AG04450 (cell line): ENCODE results near the gene CDC25A. TPM values are rescaled to one million over a fixed set of nuclear protein-coding genes. Genes with fewer than 3 reads are reported as not detected.

ENCODE experiments used
- CTCF ChIA-PET: fragments of 300-600, 350-600 bp; formaldehyde crosslinking; extraction: SDS; loops from one replicate; lab custom pipeline; 2022; ENCODE audit warnings: antibody characterized with exemption, inconsistent platforms; lab: Charles Lee
- POLR2A ChIA-PET: fragments of 350-600 bp; formaldehyde crosslinking; extraction: SDS; loops from one replicate; lab custom pipeline; 2021; ENCODE audit warnings: antibody characterized with exemption, inconsistent platforms; lab: Yijun Ruan, JAX
- DNase-seq: peaks from one replicate; pipeline ENCODE4 v3.0.0-alpha.2; 2011; ENCODE audit warnings: low read depth, low spot score
- H3K27ac ChIP-seq: one replicate; pipeline ENCODE4 v1.5.1; 2012; ENCODE audit warnings: low read depth, low read length, control low read depth
- H3K27me3 ChIP-seq: one replicate; pipeline ENCODE4 v1.6.0; 2012; ENCODE audit warnings: low read length; ENCODE audit not compliant: control insufficient read depth, insufficient read depth
- H3K4me3 ChIP-seq: 2 replicates; pipeline ENCODE4 v1.5.1; 2011; ENCODE audit warnings: mild to moderate bottlenecking, low read depth, low read length, control low read depth
- H3K9me3 ChIP-seq: 2 replicates; pipeline ENCODE4 v1.5.1; 2012; ENCODE audit warnings: low read length; ENCODE audit not compliant: control insufficient read depth, insufficient read depth
- CTCF ChIP-seq: IDR thresholded peaks from 2 replicates; pipeline ENCODE4 v1.5.1; 2011; ENCODE audit warnings: low read depth, low read length, control low read depth, inconsistent platforms
- polyA plus RNA-seq: library from polyadenylated mRNA; depleted of rRNA; stranded (reverse); fragments of >200 nt; gene quantifications from 2 replicates; pipeline ENCODE4 v1.2.3, GENCODE V29; 2011

Gene CDC25A
- polyA plus RNA-seq, 1 experiment: 2.1 TPM

- no peak for TF ChIP-seq CTCF
- CTCF ChIA-PET: interaction anchor here (2.3 kb wide), 1 partner anchor 16 kb away, joined by 8 read pairs; no protein-coding TSS in a partner anchor
- Histone ChIP-seq H3K27ac (no peak overlapping the region), H3K9me3 (peaks cover 10% of the 10 kb centered on the region), H3K27me3 (no peaks in the 10 kb centered on the region), H3K4me3 (no peak overlapping the region)
- DNase-seq: no peak
- POLR2A ChIA-PET: no interaction called here
Observed at GRCh38 chr3:48142316-48142870, 45.8 kb downstream of the CDC25A start.

GRCh38 chr3:48141604-48142137 lies 46.5 kb downstream of the CDC25A start:
- POLR2A ChIA-PET: interaction anchor here (0.5 kb wide), 1 partner anchor 80 kb away, joined by 4 read pairs; no protein-coding TSS in a partner anchor
- no peak for DNase-seq
- CTCF ChIA-PET: interaction anchor here (2.3 kb wide), 1 partner anchor 17 kb away, joined by 8 read pairs; no protein-coding TSS in a partner anchor
- no peak for TF ChIP-seq CTCF
- Histone ChIP-seq H3K27ac (no peak overlapping the region), H3K4me3 (no peak overlapping the region), H3K27me3 (no peaks in the 10 kb centered on the region), H3K9me3 (peaks cover 10% of the 10 kb centered on the region)

- no peak overlapping the region for H3K4me3 ChIP-seq
- peaks cover 10% of the 10 kb centered on the region for H3K9me3 ChIP-seq
- no peak for DNase-seq
- no peak for TF ChIP-seq CTCF
- H3K27ac ChIP-seq: no peak overlapping the region
- no peaks in the 10 kb centered on the region for H3K27me3 ChIP-seq
- POLR2A ChIA-PET: interaction anchor here (0.5 to 0.6 kb wide), 2 partner anchors 80 to 301 kb away, joined by 3 to 4 read pairs; no protein-coding TSS in a partner anchor
- CTCF ChIA-PET: interaction anchor here (0.8 to 2.3 kb wide), 3 partner anchors 10 to 54 kb away, joined by 3 to 8 read pairs (median 4); no protein-coding TSS in a partner anchor
Observed at GRCh38 chr3:48140936-48141603, 47.1 kb downstream of the CDC25A start.

DNA sequence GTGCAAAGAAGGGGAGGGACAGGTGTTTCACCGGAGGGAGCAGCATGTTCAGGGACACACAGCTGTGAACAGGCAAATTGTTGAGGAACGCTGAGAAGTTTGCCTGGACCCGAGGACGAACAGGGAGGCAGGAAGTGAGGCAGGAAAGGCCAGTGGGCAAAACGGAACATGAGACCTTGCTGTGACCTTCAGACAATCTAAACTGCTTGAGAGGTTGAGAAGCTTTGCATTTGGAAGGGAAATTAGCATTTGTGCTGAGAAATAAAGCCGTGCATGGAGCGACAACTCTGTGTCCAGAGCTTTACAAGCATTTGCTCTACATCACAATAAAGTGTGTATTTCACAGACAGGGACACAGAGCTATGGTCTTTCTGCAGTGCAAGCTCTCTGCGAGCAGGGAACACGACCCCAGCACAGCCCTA lies 47.9 kb downstream of the CDC25A start:
- Histone ChIP-seq H3K9me3 (peaks cover 10% of the 10 kb centered on the region), H3K4me3 (no peak overlapping the region), H3K27me3 (no peaks in the 10 kb centered on the region), H3K27ac (no peak overlapping the region)
- no peak for DNase-seq
- CTCF ChIA-PET: interaction anchor here (0.8 to 2.3 kb wide), 3 partner anchors 11 to 55 kb away, joined by 3 to 8 read pairs (median 4); no protein-coding TSS in a partner anchor
- TF ChIP-seq CTCF: no peak
- POLR2A ChIA-PET: interaction anchor here (0.6 kb wide), 1 partner anchor 300 kb away, joined by 3 read pairs; no protein-coding TSS in a partner anchor
